Activated naive CD8-positive, alpha-beta T cell treated with anti-CD3 and anti-CD28 coated beads, Interleukin-2, amount 50 U/mL, for 16 hours (primary cell): ENCODE measurements around the gene KBTBD3.
"Not testable (repeated sequence)": the region's sequence is repeated elsewhere in the genome, so short reads cannot be mapped to it uniquely, and the experiment has no call there.

Experiments
- DNase-seq: peaks from one replicate; pipeline ENCODE4 v3.0.0-alpha.2; 2020; ENCODE audit warnings: low read depth, low spot score

Gene KBTBD3

DNA sequence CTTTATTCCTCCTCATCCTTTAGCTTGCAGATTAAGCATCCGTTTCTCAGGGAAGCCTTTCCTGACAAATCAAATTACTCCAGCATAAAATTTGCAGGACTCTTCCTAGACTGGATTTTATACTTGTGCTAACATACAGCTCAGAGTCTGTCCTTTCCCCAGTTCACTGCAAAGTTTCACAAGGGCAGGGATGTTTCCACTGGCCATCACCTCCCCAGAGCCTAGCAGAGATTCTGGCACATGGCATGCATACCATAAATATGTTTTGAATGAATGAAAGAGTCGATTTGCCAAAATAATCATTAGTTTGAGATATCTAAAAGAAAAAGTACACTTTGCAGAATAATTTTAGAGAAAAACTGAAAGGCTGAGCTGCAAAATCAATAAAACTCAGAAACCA lies 65.7 kb downstream of the KBTBD3 start:
- no peak for DNase-seq

DNA sequence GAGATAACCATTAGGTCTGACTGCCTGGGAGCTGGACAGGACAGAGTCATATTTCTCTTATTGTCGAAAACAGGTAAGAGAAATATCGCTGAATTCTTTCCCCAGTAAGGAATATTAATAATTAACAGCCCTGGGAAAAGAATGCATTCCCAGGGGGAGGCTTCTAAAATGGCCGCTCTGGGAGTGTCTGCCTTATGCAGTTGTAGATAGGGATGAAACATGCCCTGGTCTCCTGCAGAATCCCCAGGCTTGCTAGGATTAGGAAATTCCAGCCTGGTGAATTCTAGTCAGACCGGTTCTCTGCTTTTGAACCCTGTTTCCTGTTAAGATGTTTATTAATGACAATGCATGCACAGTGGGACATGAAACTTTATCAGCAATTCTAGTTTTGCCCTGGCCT lies 74.1 kb downstream of the KBTBD3 start:
- not testable (repeated sequence) for DNase-seq

DNA sequence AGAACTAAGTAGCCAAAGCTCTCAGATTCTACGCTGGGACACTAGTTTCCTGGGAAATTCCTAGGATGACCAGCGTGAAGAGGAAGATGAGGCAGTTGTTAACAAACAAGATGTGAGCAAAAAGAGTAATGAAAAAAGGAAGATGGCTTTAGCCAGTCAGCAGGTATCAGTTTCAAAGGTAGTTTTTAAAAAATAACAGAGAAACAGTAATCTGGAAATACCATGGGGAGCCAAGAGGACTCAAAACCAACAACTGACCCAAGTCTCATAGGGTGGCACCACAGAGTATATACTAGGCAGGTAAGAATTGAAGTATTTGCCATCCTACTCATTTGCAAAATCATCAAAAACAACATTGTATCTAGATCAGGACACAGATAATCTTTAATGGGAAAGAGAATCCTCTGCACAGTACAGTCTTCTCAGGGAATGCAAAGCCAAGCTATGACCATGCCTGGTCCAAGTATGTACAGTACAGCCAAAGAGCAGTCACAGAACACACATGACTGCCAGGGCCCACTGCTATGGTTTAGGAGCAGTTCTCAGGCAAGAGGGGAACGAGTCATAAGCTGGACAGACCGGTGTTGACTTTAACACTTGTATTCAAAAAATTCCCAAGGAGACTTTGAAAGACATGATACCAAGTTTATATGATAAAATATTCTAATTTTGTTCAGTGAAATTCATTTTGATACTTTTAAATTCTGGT lies 75.7 kb downstream of the KBTBD3 start:
- DNase-seq = no peak
